Fibroblast of skin of right quadriceps (primary cell): Measurements from ENCODE around the gene IL20.
A peak's percentile ranks its signal among the peaks of the same experiment; 100 is the strongest.

Experiments used
- DNase-seq: peaks from one replicate; pipeline ENCODE4 v3.0.0-alpha.2; 2013

The IL20 gene

GRCh38 chr1:206882555-206882954, 17.1 kb downstream of the IL20 start:
- no peak for DNase-seq

- DNase-seq, result no peak
These were observed 17.7 kb downstream of the IL20 start for GRCh38 chr1:206883160-206883559.

GRCh38 chr1:206883876-206884275, 18.5 kb downstream of the IL20 start:
- DNase-seq, result no peak

- no peak for DNase-seq
These were observed 20.1 kb downstream of the IL20 start for GRCh38 chr1:206885341-206886060.

GRCh38 chr1:206886831-206887230, 21.4 kb downstream of the IL20 start:
- no peak for DNase-seq

- DNase-seq, result no peak
These were observed 22.3 kb downstream of the IL20 start for GRCh38 chr1:206887701-206888100.

- DNase-seq, result peak; percentile 61
These were observed 25.0 kb downstream of the IL20 start for GRCh38 chr1:206890125-206891060.

GRCh38 chr1:206891412-206891811, 26.0 kb downstream of the IL20 start:
- DNase-seq, result no peak

GRCh38 chr1:206892351-206892984, 27.0 kb downstream of the IL20 start:
- DNase-seq, result peak; percentile 57

GRCh38 chr1:206893380-206893779, 28.0 kb downstream of the IL20 start:
- no peak for DNase-seq

- no peak for DNase-seq
These were observed 29.9 kb downstream of the IL20 start for GRCh38 chr1:206895325-206895724.

- peak; percentile 76 for DNase-seq
These were observed 30.4 kb downstream of the IL20 start for GRCh38 chr1:206895837-206896242.

- no peak for DNase-seq
These were observed 30.8 kb downstream of the IL20 start for GRCh38 chr1:206896261-206896660.

GRCh38 chr1:206897175-206897574, 31.8 kb downstream of the IL20 start, which contains the start of gene IL24:
TSS of gene IL24 (plus strand) at chr1:206897443. CDS start at chr1:206897833, 390 bp downstream.
- DNase-seq, result no peak

- DNase-seq, result peak; percentile 77
These were observed 32.9 kb downstream of the IL20 start for GRCh38 chr1:206898089-206898914.

- DNase-seq, result no peak
These were observed 33.5 kb downstream of the IL20 start for GRCh38 chr1:206898915-206899431.

GRCh38 chr1:206899717-206900116, 34.3 kb downstream of the IL20 start:
- no peak for DNase-seq

GRCh38 chr1:206900149-206900548, 34.7 kb downstream of the IL20 start:
- no peak for DNase-seq

- DNase-seq, result no peak
These were observed 36.5 kb downstream of the IL20 start for GRCh38 chr1:206901944-206902343.

GRCh38 chr1:206902702-206903101, 37.3 kb downstream of the IL20 start:
- DNase-seq, result no peak

GRCh38 chr1:206903687-206904086, 38.3 kb downstream of the IL20 start:
- DNase-seq, result peak; percentile 41
